Measurements from ENCODE around the gene TRAM2.

Gene TRAM2

GRCh38 chr6:52512199-52512598 is 64.7 kb downstream of the TRAM2 start:
- Mint-ChIP-seq H3K4me1 (peaks cover 5% of the 10 kb centered on the region), H3K27me3 (no peaks in the 10 kb centered on the region), H3K27ac (no peak overlapping the region), H3K36me3 (ENCODE audit: low read depth) (peaks cover 10% of the 10 kb centered on the region), H3K4me3 (no peak overlapping the region), H3K9me3 (no peaks in the 10 kb centered on the region)
- ATAC-seq (no peak), DNase-seq (no peak)

GRCh38 chr6:52511572-52512151 is 65.2 kb downstream of the TRAM2 start:
- DNase-seq, result no peak
- H3K4me3 Mint-ChIP-seq, result no peak overlapping the region
- peaks cover 10% of the 10 kb centered on the region for H3K36me3 Mint-ChIP-seq (ENCODE audit: low read depth)
- no peak for ATAC-seq
- no peaks in the 10 kb centered on the region for H3K9me3 Mint-ChIP-seq
- no peaks in the 10 kb centered on the region for H3K27me3 Mint-ChIP-seq
- H3K27ac Mint-ChIP-seq, result no peak overlapping the region
- peaks cover 5% of the 10 kb centered on the region for H3K4me1 Mint-ChIP-seq

- DNase-seq (no peak), ATAC-seq (no peak)
- no peak overlapping the region for H3K4me3 Mint-ChIP-seq
- H3K9me3 Mint-ChIP-seq, result no peaks in the 10 kb centered on the region
- peaks cover 10% of the 10 kb centered on the region for H3K36me3 Mint-ChIP-seq (ENCODE audit: low read depth)
- H3K27me3 Mint-ChIP-seq, result no peaks in the 10 kb centered on the region
- H3K4me1 Mint-ChIP-seq, result peaks cover 5% of the 10 kb centered on the region
- no peak overlapping the region for H3K27ac Mint-ChIP-seq
Measured at GRCh38 chr6:52511163-52511562, 65.7 kb downstream of the TRAM2 start.

- DNase-seq, result no peak
- peaks cover 10% of the 10 kb centered on the region for H3K36me3 Mint-ChIP-seq (ENCODE audit: low read depth)
- no peaks in the 10 kb centered on the region for H3K9me3 Mint-ChIP-seq
- H3K4me3 Mint-ChIP-seq, result no peak overlapping the region
- H3K4me1 Mint-ChIP-seq, result peaks cover 5% of the 10 kb centered on the region
- ATAC-seq, result no peak
- no peaks in the 10 kb centered on the region for H3K27me3 Mint-ChIP-seq
- peak overlapping the region; percentile 17 for H3K27ac Mint-ChIP-seq
Measured at GRCh38 chr6:52510213-52510562, 66.7 kb downstream of the TRAM2 start.

GRCh38 chr6:52509281-52510212 is 67.3 kb downstream of the TRAM2 start:
- Mint-ChIP-seq H3K27me3 (no peaks in the 10 kb centered on the region), H3K27ac (peak overlapping the region; percentile 17), H3K4me1 (peaks cover 3% of the 10 kb centered on the region), H3K9me3 (no peaks in the 10 kb centered on the region), H3K4me3 (no peak overlapping the region), H3K36me3 (ENCODE audit: low read depth) (peaks cover 8% of the 10 kb centered on the region)
- DNase-seq (no peak), ATAC-seq (no peak)

- ATAC-seq (no peak), DNase-seq (no peak)
- H3K36me3 Mint-ChIP-seq (ENCODE audit: low read depth), result peaks cover 5% of the 10 kb centered on the region
- H3K4me1 Mint-ChIP-seq, result no peaks in the 10 kb centered on the region
- no peaks in the 10 kb centered on the region for H3K9me3 Mint-ChIP-seq
- no peak overlapping the region for H3K27ac Mint-ChIP-seq
- no peak overlapping the region for H3K4me3 Mint-ChIP-seq
- H3K27me3 Mint-ChIP-seq, result no peaks in the 10 kb centered on the region
Measured at GRCh38 chr6:52508261-52508739, 68.6 kb downstream of the TRAM2 start.

- Mint-ChIP-seq H3K4me1 (no peaks in the 10 kb centered on the region), H3K4me3 (no peak overlapping the region), H3K27ac (no peak overlapping the region), H3K36me3 (ENCODE audit: low read depth) (peaks cover 5% of the 10 kb centered on the region), H3K27me3 (no peaks in the 10 kb centered on the region), H3K9me3 (no peaks in the 10 kb centered on the region)
- DNase-seq (no peak), ATAC-seq (no peak)
Measured at GRCh38 chr6:52507557-52508260, 69.2 kb downstream of the TRAM2 start.

GRCh38 chr6:52506476-52506875 is 70.4 kb downstream of the TRAM2 start:
- DNase-seq (no peak), ATAC-seq (no peak)
- no peak overlapping the region for H3K4me3 Mint-ChIP-seq
- H3K27ac Mint-ChIP-seq, result no peak overlapping the region
- no peaks in the 10 kb centered on the region for H3K9me3 Mint-ChIP-seq
- peaks cover 5% of the 10 kb centered on the region for H3K36me3 Mint-ChIP-seq (ENCODE audit: low read depth)
- no peaks in the 10 kb centered on the region for H3K4me1 Mint-ChIP-seq
- no peaks in the 10 kb centered on the region for H3K27me3 Mint-ChIP-seq

GRCh38 chr6:52505726-52506409 is 71.0 kb downstream of the TRAM2 start:
- H3K27ac Mint-ChIP-seq, result no peak overlapping the region
- no peak for ATAC-seq

GRCh38 chr6:52504782-52505136 is 72.1 kb downstream of the TRAM2 start:
- Mint-ChIP-seq H3K4me1 (no peaks in the 10 kb centered on the region), H3K9me3 (no peaks in the 10 kb centered on the region), H3K36me3 (ENCODE audit: low read depth) (peaks cover 5% of the 10 kb centered on the region), H3K4me3 (no peak overlapping the region), H3K27me3 (no peaks in the 10 kb centered on the region), H3K27ac (no peak overlapping the region)
- ATAC-seq (no peak), DNase-seq (no peak)

More at GRCh38 chr6:52505726-52506409, 71.0 kb downstream of the TRAM2 start:
- Mint-ChIP-seq H3K4me3 (no peak overlapping the region), H3K27me3 (no peaks in the 10 kb centered on the region), H3K9me3 (no peaks in the 10 kb centered on the region), H3K36me3 (ENCODE audit: low read depth) (peaks cover 5% of the 10 kb centered on the region), H3K4me1 (no peaks in the 10 kb centered on the region)
- DNase-seq, result no peak

- no peaks in the 10 kb centered on the region for H3K9me3 Mint-ChIP-seq
- H3K4me3 Mint-ChIP-seq, result no peak overlapping the region
- H3K4me1 Mint-ChIP-seq, result no peaks in the 10 kb centered on the region
- H3K27ac Mint-ChIP-seq, result no peak overlapping the region
- DNase-seq (no peak), ATAC-seq (peak; percentile 22)
- no peaks in the 10 kb centered on the region for H3K27me3 Mint-ChIP-seq
- peaks cover 5% of the 10 kb centered on the region for H3K36me3 Mint-ChIP-seq (ENCODE audit: low read depth)
Measured at GRCh38 chr6:52503851-52504781, 72.7 kb downstream of the TRAM2 start.

GRCh38 chr6:52503323-52503747 is 73.5 kb downstream of the TRAM2 start:
- Mint-ChIP-seq H3K4me3 (no peak overlapping the region), H3K27ac (no peak overlapping the region)
- no peak for ATAC-seq

GRCh38 chr6:52502306-52503029 is 74.4 kb downstream of the TRAM2 start:
- Mint-ChIP-seq H3K27ac (no peak overlapping the region), H3K27me3 (no peaks in the 10 kb centered on the region), H3K9me3 (no peaks in the 10 kb centered on the region)

More at GRCh38 chr6:52503323-52503747, 73.5 kb downstream of the TRAM2 start:
- DNase-seq, result no peak
- Mint-ChIP-seq H3K36me3 (ENCODE audit: low read depth) (peaks cover 3% of the 10 kb centered on the region), H3K4me1 (no peaks in the 10 kb centered on the region), H3K27me3 (no peaks in the 10 kb centered on the region), H3K9me3 (no peaks in the 10 kb centered on the region)

More at GRCh38 chr6:52502306-52503029, 74.4 kb downstream of the TRAM2 start:
- Mint-ChIP-seq H3K4me1 (no peaks in the 10 kb centered on the region), H3K4me3 (no peak overlapping the region), H3K36me3 (ENCODE audit: low read depth) (no peaks in the 10 kb centered on the region)
- ATAC-seq (no peak), DNase-seq (no peak)
